Left hindlimb (tissue), 1 donor: Measurements from ENCODE around the gene AQP7.
"Not testable (repeated sequence)": the region's sequence is repeated elsewhere in the genome, so short reads cannot be mapped to it uniquely, and the experiment has no call there.

Source experiments
- DNase-seq: peaks from one replicate; pipeline ENCODE4 v3.0.0-alpha.2; 2018

Gene AQP7

DNA sequence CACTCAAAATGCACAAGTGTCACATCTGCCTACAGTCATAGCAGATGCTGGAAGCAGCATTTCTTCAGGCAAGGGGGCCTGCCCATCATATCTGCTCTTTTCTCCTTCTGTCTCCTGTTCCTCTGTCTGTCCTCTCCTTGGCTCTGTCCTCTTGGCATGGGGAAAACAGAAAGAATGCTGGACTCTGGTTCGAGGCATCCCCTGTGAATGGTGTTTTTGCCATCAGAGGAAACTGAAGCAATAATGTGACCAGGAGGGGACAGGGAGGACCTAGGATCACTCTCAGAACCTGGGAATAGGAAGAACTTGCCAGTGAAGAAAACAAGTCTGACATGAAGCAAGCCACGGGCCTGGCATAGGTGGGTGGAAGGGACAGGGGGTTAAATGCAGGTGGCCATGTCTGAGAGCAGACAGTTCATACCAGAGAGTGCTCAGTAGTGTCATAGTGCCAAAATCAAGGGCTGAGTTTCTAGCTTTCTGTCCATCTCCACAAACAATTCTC is 35.3 kb downstream of the AQP7 start:
- DNase-seq, result peak; percentile 4

- DNase-seq, result not testable (repeated sequence)
These were observed 37.6 kb downstream of the AQP7 start for GRCh38 chr9:33364814-33365213.

DNA sequence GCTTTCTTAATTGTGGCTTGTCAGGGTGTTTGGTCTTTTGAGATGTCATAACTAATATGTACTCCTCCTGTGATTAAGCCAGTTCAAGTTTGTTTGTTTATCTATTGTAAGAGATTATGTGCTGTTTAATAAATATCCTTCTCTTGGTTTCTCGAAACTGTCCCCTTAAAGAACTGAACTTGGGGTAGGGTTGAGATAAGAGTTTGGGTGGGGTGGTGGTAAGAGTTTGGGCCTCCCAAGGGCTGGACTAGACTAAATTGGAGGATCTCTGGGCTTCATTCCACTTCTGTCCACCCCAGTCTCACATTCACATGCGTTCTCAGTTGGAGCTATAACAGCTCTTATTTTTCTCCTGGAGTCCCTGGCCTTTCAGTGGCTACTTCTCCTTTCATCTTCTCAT is 38.2 kb downstream of the AQP7 start:
- DNase-seq, result no peak

GRCh38 chr9:33358641-33359040 is 43.7 kb downstream of the AQP7 start:
- not testable (repeated sequence) for DNase-seq

GRCh38 chr9:33355933-33356332 is 46.4 kb downstream of the AQP7 start:
- DNase-seq, result no peak

- no peak for DNase-seq
These were observed 47.6 kb downstream of the AQP7 start for GRCh38 chr9:33354651-33355211.

GRCh38 chr9:33351547-33351946 is 50.8 kb downstream of the AQP7 start:
- no peak for DNase-seq

- no peak for DNase-seq
These were observed 52.1 kb downstream of the AQP7 start for GRCh38 chr9:33350310-33350709.

- DNase-seq, result no peak
These were observed 52.6 kb downstream of the AQP7 start for GRCh38 chr9:33349743-33350142.

DNA sequence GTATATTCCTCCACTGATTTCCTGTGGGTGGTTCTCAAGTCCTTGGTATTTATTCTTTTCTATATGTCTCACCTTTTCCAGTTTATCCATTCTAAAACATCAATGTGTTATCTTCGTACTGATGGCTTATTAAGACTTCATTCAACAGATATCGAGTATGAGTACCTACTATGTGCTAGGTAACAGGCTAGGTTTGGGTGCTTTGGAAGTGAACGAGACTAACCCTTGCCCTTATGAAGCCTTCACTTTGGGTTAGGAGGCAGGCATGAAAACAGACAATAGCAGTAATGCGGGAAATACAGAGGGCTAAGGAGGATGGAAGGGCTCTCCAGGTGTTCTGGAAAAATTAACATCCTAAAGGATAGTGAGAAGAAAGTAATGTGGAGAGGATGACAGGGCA is 53.4 kb downstream of the AQP7 start:
- DNase-seq, result no peak

- DNase-seq, result no peak
These were observed 55.8 kb downstream of the AQP7 start for GRCh38 chr9:33346564-33346963.

- DNase-seq, result no peak
These were observed 58.2 kb downstream of the AQP7 start for GRCh38 chr9:33344145-33344544.

DNA sequence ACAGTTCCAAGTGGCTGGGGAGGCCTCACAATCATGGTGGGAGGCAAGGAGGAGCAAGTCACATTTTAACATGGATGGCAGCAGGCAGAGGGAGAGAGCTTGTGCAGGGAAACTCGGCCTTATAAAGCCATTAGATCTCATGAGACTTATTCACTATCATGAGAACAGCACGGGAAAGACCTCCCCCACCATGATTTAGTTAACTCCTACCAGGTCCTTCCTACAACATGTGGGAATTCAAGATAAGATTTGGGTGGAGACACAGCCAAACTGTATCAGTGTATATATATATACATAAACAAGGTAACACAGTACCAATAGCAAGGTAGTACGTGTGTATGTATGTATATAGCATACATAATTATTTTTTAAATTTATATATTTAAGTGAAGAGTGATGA is 61.2 kb downstream of the AQP7 start:
- no peak for DNase-seq

DNA sequence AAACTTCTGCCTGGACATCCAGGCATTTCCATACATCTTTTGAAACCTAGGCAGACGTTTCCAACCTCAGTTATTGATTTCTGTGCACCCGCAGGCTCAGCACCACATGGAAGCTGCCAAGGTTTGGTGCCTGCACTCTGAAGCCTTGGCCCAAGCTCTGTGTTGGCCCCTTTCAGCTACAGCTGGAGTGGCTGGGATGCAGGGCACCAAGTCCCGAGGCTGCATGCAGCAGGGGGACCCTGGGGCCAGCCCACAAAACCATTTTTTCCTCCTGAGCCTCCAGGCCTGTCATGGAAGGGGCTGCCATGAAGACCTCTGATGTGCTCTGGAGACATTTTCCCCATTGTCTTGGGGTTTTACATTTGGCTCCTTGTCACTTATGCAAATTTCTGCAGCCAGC is 62.2 kb downstream of the AQP7 start:
- DNase-seq, result no peak
